ENCODE results near the gene SLC41A3.

DNA sequence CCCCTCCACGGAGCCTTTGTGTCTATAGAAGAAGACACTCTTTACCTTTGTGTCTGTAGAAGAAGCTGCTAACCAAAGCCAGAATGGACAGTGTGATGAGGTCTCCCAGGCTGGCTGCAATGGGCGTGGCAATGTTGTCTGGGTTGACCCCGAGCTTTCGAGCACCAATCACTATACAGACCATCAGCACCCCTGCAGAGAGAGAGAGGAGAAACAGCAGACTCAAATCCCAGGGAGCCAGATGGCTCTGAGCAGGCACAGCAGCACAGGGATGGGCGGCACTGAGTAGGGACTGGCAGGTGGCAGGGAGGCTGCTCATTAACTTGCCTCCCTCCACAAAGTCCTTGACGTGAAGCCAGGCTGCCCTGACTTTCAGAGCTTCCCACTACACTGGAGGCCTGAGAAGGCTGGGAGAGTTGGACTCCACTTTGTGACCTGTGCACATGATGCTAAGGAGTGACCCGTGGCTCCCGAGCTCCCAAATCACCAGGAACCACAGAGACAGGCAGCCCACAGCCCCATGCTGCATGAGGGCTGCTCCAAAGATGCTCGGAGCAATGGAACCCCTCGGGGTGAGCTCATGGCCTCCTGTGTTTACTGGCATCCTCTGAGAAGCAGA lies 61.1 kb downstream of the SLC41A3 start:
- TF ChIP-seq EP300 (IDR thresholded peaks at IDR 0.05; ENCODE audit: low read depth) (no peak), POLR2AphosphoS5 (IDR thresholded peaks at IDR 0.05) (no peak), POLR2A (IDR thresholded peaks at IDR 0.05) (no peak)
- TF ChIP-seq, protein P1, sequence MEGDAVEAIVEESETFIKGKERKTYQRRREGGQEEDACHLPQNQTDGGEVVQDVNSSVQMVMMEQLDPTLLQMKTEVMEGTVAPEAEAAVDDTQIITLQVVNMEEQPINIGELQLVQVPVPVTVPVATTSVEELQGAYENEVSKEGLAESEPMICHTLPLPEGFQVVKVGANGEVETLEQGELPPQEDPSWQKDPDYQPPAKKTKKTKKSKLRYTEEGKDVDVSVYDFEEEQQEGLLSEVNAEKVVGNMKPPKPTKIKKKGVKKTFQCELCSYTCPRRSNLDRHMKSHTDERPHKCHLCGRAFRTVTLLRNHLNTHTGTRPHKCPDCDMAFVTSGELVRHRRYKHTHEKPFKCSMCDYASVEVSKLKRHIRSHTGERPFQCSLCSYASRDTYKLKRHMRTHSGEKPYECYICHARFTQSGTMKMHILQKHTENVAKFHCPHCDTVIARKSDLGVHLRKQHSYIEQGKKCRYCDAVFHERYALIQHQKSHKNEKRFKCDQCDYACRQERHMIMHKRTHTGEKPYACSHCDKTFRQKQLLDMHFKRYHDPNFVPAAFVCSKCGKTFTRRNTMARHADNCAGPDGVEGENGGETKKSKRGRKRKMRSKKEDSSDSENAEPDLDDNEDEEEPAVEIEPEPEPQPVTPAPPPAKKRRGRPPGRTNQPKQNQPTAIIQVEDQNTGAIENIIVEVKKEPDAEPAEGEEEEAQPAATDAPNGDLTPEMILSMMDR (IDR thresholded peaks at IDR 0.05) = no peak

All from transverse colon (tissue), 4 donors.